HG02678 (cell line): Measurements from ENCODE around the gene SH2D5.
"Not testable (repeated sequence)": the region's sequence is repeated elsewhere in the genome, so short reads cannot be mapped to it uniquely, and the experiment has no call there.

Source experiments
- ATAC-seq: cut with Tn5 transposase; IDR thresholded peaks from one replicate; pipeline ENCODE4 v1.9.1; 2021; ENCODE audit warnings: mild to moderate bottlenecking, moderate library complexity; ENCODE audit not compliant: unreplicated experiment

The SH2D5 gene

DNA sequence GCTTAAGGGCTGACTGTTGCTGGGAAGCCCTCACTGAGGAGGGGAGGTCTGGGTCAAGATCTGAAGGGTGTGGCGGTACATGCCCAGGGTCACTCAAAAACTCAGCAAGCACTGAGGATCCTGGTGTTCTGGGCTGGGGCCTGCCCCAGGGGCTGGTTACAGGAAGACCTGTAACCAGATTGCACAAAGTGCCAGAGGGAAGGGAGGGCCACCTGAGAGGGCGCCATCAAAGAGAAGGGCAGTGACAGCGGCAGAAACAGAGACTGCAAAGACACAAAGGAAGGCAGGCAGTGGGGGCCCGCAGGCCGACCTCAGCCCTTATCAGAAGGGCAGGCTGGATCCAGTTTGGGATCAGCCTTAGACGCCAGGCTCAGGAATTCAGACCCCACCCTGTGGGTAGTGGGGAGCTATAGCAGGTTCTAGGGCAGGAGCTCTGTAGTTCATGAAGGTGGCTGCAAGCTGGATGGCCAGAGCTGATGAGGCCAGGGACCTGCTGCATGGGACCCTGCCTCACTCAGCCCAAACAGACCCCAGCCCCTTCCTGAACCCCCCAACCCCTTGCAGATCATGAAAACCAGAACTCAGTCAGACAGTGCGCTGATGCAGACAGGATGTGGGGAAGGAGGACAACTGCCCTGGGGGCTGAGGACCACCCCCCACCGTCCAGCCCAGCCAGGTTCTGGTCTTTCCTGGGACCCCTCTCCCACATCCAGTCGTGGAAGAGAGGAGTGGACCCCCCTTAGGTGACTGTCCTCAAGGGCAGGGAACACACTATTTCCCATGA lies 3.9 kb downstream of the SH2D5 start:
- ATAC-seq, result no peak

DNA sequence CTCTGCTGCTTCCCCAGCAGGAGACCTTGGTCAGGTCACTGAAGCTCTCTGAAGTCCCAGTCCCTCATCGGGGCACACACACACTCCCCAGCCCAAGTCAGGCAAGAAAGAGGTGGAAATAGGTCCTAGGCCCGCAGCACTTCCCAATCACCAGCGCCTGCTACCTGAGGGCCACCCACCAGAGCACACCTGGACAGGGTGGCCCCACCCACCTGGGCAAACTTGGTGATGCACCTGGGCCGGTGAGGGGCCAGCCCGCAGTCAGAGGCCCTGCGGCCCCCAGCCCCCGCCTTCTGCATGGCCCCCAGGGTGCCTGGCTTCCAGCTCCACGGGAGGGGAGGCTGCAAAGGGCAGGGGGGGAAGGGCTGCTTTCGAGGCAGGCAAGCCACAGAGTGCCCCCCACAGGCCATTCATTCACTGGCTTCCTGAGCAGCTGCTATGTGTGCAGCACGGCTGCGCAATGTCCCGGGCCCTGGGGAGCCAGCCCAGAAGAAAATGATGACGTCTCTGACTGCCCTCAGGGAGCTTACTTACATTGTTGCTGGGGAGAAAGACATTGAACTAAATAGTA lies 4.7 kb downstream of the SH2D5 start:
- ATAC-seq, result no peak

DNA sequence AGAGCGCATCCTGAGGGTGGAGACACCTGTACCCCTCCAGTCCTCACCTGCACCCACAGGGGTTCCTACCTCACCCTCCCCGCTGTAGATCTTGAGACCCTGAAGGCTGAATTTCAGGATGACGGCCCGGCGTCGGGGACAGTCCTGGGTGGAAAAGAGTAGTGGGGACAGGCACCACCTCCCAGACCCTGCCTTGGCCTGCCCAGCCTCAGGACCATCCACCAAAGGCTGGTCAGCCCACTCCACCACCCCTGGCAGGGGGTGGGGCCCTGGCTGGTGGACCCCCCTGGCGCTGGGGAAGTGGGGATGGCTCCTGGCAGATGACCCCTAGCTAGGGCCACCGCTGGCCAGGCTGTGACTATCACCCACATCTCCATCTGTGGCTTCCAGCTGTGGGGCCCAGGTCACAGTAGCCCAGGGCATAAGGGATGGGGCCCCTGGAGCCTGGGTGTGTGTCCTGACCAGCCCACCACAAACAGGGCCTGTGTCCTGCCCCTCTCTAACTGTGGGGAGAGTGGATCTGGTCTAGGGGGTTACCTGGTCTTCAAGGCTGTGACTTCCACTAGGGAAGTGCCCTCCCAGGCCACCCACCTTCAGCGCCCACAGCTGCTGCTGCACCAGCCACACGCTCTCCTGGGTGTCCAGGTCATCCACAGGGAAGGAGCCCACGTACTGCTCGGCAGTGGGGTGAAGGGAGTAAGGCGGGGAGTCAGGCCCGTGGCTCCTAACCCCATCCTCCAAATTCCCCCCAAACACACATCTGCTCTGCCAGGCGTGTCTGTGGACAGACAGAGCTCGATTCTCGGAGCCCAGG lies 5.4 kb downstream of the SH2D5 start:
- no peak for ATAC-seq

DNA sequence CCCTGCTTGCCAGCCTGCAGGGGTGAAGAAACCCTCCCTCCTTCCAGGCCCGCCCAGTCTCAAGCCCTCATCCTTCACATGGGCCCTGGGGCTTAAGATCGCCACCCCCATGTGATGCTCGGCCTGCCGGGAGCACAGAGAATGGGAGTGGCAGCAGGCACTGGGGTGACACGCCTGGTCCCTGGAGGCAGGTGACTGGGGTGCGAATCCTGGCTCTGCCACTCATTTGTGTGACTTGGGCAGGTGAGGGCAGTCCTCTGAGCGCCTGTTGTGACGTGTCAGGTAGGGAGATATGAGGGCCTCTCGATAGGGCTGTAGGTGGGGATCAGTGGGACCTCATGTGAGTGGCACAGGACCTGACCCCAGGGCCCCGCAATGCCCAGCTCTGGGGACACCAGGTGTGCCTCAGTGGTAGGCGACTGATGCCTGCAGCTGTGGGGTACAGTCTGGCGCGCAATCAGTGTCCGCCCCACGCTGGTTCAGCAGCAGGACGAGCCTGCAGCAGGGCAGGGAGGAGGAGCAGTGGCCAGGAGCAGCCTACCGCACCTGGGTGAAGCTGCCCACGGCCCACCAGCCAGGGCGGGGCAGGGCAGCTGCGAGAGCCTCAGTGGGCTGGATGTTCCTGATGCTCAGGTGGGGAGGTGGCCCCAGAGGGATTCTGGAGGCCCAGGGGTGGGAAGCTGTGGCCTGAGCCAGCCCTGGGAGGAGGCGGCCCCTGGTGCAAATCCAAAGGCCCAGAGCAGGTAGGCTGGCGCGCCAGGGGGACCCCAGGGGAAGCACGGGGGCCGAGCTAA lies 6.2 kb downstream of the SH2D5 start:
- no peak for ATAC-seq

DNA sequence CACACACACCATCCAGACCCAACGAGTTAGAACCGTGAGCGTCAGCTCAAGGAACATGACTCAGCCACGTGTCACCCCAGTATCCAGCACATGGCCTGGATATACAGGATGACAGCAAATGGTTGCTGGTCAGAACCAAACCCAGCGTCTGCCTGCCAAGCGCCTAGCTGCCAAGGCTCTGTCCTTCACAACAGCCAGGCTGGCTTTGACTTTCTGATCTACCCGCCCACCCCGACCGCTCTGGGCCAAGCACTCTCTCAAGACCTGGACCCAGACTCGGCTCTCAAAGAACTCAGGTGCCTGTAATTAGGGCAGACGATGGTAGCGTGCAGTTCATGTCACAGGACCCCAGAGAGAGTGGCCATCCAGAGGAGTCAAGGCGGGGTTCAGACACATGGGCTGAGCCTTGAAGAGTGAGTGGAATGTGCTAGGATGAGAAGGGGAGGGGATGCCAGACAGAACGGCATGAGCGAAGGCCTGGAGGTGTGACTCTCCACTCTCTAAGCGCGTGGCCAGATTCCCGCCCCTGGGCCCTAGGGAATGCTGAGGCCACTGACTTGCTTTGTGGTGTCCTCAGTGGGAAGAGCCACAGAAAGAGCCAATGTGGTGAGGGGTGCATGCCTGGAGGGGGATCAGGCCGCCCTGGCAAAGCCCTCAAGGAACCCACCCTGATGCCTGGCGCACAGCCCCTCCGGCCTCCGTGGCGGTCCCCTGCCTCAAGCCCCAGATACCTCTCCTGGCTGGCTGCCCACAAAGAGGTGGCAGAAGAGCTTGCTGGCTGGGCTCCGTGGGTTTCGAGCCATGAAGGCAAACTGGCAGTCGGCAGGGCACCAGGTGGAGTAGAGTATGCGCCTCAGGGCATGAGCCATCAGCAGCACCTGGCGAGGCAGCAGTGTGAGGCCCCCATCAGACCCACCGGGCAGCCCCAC lies 7.0 kb downstream of the SH2D5 start:
- no peak for ATAC-seq

DNA sequence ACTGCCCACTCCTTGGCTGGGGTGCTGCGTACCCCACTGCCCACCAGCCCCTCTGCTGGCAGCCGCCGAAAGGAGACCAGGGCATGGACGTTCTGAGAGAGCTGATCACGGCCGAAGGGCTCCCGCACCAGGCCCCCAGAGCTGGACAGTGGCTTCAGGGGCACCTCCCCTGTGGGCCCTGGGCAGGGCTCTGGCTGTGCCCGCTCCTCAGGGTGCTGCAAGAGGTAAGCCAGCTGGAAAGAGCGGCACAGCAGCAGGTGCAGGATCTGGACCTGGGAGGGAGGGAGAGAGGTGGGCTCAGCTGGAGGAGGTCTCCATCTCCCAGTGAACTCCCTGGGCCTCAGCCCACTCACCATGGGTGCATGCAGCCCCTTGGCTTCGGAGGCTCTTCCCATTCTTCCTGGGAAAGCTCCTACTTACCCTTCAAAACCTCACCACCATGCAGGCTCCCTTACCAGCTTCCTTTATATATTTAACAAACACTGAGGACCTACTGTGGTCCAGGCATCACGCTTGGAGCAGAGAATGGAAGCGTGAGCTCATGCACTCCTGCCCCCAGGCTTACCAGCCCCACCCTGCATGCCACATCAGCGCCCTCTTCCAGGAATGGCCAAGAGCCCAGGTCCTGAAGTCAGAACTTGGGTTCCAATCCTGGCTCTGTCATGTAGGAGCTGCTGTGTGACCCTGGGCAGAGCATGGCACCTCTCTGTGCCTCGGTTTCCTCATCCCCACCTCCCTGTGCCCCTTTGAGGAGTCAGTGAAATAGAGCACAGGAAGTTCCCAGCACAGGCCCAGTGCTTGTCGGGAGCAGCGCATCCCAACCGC lies 7.9 kb downstream of the SH2D5 start:
- no peak for ATAC-seq

DNA sequence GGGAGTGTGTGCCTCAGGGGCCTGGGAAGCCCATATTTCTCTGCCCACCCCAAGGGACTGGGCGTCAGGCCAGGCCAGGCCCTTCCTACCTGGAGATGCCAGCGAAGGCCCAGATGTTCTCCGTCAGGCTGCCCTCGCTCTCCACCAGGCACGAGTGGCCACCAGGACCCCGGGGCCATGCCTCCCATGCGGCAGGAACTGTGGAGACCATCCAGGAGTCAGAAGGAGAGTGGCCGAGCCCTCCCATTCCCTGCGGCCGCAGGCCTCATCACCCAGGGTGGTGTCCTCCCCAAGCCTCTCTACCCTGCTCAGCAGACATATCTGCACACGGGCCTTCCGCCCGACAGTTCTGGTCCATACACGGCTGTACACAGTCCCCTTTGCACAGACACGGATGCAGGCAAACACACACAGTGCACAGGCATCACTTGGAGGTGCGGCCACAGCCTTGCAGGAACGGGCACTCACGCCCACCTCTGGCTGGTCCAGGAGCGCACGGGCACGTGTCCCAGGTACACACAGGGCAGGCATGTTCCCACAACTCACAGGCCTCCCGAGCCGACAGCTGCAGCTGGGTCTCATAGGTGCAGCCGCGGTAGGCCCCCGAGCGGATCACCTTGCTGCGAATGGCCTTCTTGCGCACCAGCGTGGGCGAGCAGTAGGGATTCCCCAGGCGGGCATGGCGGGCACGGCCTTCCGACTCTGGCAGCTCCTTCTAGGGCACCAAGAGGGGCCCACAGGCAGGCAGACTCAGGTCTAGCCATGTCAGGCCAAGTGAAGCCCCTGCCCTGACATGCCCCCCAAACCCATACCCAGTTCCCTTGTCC lies 8.8 kb downstream of the SH2D5 start:
- ATAC-seq, result no peak

DNA sequence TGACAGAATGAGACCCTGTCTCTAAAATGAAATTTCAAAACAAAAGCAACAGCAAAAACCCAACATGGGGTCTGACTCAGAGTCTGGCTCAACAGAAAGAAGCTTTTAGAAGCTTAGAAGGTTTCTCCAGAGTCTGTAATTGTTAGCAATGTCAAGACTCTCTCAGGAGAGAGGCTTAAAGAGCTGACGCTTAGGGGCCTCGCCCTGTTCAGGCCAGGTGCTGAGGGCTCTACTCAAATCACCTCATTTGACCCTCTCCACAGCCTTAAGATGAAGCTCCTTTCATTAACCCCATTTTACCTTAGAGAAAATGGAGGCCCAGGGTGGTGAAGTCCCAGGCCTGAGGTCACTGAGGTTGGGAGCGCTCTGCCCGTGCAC lies 9.4 kb downstream of the SH2D5 start:
- ATAC-seq, result no peak

DNA sequence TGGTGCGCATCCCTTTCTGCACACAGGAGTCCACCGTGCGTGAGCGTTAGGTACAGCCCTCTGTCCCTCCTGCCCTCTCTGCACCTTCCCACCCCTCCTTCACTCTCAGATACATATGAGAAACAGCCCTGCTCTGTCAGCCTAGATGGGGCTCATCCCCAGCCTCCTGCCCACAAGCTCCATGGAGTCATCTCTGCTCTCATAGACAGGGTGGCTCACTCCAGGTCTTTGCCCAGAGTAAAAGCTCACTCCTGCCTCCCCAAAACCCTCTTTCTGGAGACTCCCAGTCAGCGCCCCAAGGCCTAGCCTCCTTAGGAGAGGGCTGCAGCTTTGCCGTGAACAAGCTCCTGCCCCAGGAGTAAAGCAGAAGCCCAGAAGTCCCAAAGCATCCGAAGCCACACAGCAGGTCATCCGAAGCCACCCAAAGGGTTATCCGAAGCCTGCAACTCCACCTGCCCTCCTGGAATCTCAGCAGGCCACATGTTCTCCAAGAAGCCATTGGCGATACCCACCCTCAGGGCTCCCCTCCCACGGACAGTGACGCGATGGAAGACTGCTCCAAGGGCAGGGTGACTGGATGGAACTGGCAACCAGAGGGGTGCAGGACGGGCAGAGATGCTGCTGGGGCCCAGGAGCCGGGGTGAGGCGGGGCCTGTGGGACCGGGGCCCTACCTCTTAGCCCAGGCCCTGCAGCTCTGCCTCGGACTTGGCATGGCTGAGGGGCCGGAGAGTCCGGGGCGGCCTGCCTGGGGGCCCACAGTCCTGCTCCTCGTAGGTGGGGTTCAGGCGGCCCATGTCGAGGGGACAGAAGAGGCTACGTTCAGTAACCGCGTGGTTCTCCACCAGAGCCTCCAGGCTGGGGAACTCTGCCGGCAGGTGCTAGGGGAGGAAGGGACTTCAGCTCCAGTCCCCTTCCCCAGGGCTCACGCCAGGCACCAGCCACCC lies 11.1 kb downstream of the SH2D5 start:
- ATAC-seq, result no peak

DNA sequence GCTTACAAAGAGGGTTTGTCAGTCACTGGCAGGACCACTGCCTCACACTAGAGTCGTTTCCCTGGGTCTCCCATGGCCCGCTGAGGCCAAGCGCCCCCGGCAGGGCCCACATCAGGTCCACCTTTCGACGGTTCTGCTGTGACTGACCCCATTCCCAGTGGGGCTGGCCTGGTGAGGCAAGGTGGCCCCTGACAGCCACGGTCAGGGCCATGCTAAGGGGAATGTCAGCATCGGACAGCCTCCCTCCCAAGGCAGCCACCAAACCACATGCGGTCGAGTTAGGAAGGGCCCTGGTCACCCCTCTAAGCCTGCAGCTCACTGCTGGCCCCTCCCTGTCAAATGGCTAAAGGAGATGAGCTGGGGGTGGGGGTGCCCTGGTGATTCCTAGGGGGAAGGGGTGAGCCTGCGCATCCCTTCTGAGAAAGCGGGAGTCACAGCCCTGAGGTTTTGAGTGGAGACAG lies 11.8 kb downstream of the SH2D5 start:
- ATAC-seq, result no peak

DNA sequence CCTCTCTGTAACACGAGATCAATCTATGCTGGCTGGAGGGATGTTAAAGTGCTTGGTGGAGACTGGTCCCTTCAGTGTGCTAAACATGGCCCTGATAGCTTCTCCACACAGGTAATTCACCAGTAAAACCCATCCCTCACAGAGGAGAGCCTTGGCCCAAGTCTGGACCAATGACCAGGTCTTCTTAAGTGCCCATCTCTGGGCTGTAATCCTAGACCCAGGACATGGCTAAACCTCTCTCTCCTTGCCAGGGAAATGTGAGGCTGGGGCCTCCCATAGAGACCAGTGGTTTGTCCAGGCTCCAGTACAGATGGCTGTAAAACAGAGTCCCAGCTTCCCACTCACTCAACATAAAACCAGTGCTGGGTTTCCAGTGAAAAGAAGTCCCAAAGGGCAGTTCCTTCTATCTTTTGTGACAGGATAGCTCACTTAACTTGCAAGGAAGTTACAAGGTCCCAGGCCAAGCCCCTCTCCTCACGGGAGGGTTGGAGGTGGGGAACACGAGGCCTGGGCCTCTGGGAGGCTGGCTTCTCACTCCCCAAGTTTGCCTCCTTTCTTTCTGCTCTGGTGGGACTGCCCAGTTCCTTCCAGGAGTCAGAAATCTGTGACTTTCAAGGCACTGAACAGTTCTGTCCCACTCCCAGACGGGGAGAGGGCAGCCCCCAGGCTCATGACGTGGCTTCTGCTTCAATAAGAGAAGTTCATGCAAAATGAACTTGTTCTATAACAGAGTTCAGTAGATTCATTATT lies 12.5 kb downstream of the SH2D5 start:
- ATAC-seq, result no peak

DNA sequence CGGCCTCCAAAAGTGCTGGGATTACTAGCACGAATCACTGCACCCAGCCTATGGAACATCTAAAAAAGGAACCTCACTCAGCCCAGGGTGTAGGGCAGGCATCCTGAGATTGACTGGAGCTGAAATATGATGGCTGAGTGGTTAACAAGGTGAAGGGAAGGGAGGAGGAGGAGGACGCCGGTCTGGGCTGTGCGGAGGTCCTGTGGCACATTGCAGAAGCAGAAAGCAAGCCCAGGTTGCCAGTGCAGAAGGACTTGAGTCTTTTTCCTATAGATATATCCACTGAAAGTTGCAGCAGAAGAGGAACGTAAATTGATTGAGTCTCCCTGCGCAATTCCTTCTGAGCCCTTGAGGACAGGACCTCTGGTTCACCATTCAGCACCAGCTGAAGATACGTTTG lies 13.2 kb downstream of the SH2D5 start:
- no peak for ATAC-seq

DNA sequence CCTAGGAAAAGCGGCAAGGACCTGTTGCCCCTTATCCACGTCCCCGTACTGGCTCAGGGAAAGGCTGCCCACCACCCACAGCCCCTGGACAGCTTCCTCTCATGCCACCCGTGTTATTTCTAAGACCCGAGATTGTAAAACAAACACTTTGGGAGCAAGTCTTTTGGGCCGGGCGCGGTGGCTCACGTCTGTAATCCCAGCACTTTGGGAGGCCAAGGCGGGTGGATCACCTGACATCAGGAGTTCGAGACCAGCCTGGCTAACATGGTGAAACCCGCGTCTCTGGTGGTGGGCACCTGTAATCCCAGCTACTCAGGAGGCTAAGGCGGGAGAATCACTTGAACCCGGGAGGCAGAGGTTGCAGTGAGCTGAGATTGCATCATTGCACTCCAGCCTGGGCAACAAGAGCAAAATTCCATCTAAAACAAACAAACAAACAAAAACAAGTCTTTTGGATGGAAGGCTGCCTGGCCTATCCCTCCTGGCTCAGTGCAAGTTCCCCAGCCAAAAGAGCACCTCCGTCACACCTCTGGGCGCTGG lies 14.1 kb downstream of the SH2D5 start:
- not testable (repeated sequence) for ATAC-seq

DNA sequence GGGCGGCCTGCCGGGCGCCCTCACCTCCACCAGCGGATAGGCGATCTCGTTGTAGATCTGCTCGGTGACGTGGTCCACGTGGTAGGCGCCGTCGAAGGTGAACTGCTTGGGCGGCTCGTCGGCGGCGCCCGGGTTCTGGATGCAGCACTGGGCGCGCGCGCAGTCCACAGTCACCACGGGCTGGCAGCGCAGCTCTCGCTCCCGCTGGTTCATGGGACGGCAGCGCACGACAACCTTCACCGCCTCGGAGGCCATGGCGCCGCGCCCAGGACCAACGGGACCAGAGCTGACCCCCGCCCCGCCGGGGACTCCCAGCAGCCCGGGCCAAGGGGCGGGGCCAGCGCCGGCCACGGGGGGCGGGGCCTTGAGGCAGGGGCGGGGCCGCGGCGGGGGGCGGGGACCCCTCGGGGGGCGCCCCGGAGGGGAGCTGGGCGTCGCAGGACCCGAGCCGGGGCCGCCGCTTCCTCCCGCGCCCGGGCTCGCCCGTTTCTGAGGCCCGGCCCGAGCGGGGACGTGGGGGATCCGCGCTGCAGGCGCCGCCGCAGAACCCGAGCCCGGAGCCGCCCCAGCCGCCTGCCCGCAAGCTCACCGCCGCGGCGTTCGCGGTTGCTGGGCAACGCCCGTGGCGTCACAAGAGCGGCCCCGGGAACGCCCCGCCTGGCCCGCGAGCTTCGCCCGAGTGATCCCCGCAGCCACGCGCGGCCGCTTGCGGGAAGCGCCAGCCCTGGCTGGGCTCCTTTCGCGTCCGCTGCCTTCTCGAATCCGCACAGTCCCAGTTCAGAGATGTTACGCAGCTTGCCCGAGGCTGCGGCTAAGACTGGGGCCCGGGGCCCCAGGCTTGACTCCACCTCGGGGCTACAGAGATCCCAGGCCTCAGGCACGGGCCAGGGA lies 14.8 kb downstream of the SH2D5 start, which contains the start of gene KIF17:
Gene KIF17 (minus strand): TSS at position 556 of the 891 bp plus-strand sequence. CDS start 301 bp downstream, at position 255.
- no peak for ATAC-seq

DNA sequence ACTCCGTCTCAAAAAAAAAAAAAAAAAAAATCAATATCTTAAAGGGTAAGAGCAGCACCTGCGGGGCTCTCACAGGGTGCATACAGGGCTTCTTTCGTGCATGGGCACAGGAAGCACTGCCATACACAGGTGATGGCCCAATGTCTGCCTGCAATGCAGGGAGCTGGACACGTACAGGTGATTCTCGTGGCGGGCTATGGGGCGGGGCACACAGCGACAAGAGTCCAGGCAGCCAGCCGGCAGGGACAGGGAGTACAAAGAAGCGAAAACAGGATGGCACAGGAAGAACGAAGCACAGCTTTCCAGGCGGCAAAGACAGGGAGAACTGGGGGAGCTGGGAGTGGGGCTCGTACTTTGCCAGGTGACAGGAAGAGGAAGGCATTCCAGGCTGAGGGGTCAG lies 16.3 kb downstream of the SH2D5 start:
- ATAC-seq, result no peak
